Right hindlimb (tissue), 1 donor: Measurements from ENCODE around the gene TERB2.
"Not testable (repeated sequence)": the region's sequence is repeated elsewhere in the genome, so short reads cannot be mapped to it uniquely, and the experiment has no call there.

Experiments used
- DNase-seq: peaks from one replicate; pipeline ENCODE4 v3.0.0-alpha.2; 2018

TERB2 gene

GRCh38 chr15:44956388-44956787 is at the start of gene TERB2:
TERB2 (plus strand) TSS chr15:44956687; CDS start chr15:44956719, 32 bp downstream.
- no peak for DNase-seq

GRCh38 chr15:44909423-44909822 is 47.1 kb upstream of the TERB2 start:
- DNase-seq: no peak

- no peak for DNase-seq
These were observed 45.4 kb upstream of the TERB2 start for GRCh38 chr15:44910981-44911625.

- DNase-seq: not testable (repeated sequence)
These were observed 44.3 kb upstream of the TERB2 start for GRCh38 chr15:44912186-44912585.

GRCh38 chr15:44912974-44913448 is 43.5 kb upstream of the TERB2 start:
- DNase-seq: not testable (repeated sequence)

GRCh38 chr15:44918136-44918535 is 38.4 kb upstream of the TERB2 start:
- DNase-seq: no peak

- DNase-seq: not testable (repeated sequence)
These were observed 27.8 kb upstream of the TERB2 start for GRCh38 chr15:44928658-44929057.

- not testable (repeated sequence) for DNase-seq
These were observed 26.2 kb upstream of the TERB2 start for GRCh38 chr15:44930283-44930682.

GRCh38 chr15:44958302-44958701 is 1.8 kb downstream of the TERB2 start:
- DNase-seq: not testable (repeated sequence)

- no peak for DNase-seq
These were observed 12.0 kb downstream of the TERB2 start for GRCh38 chr15:44968475-44968874.

GRCh38 chr15:44971036-44971435 is 14.5 kb downstream of the TERB2 start:
- no peak for DNase-seq

GRCh38 chr15:44976183-44976582 is 19.7 kb downstream of the TERB2 start:
- DNase-seq: not testable (repeated sequence)

GRCh38 chr15:44977781-44978180 is 21.3 kb downstream of the TERB2 start:
- not testable (repeated sequence) for DNase-seq

GRCh38 chr15:44979617-44980339 is 23.3 kb downstream of the TERB2 start:
- DNase-seq: not testable (repeated sequence)

- not testable (repeated sequence) for DNase-seq
These were observed 27.7 kb downstream of the TERB2 start for GRCh38 chr15:44984144-44984543.

GRCh38 chr15:44986346-44987055 is 30.0 kb downstream of the TERB2 start:
- not testable (repeated sequence) for DNase-seq

- not testable (repeated sequence) for DNase-seq
These were observed 31.2 kb downstream of the TERB2 start for GRCh38 chr15:44987711-44988110.

- DNase-seq: not testable (repeated sequence)
These were observed 31.8 kb downstream of the TERB2 start for GRCh38 chr15:44988184-44988869.

GRCh38 chr15:44988870-44989219 is 32.4 kb downstream of the TERB2 start:
- DNase-seq: not testable (repeated sequence)

GRCh38 chr15:44997632-44998031 is 41.1 kb downstream of the TERB2 start:
- not testable (repeated sequence) for DNase-seq

GRCh38 chr15:44999105-44999504 is 42.6 kb downstream of the TERB2 start:
- DNase-seq: no peak

- DNase-seq: not testable (repeated sequence)
These were observed 44.7 kb downstream of the TERB2 start for GRCh38 chr15:45001180-45001579.
